Heart left ventricle (tissue), 16 donors: ENCODE results near the gene CEP89. TPM values are rescaled to one million over a fixed set of nuclear protein-coding genes. Genes with fewer than 3 reads are reported as not detected.
"Not testable (repeated sequence)": the region's sequence is repeated elsewhere in the genome, so short reads cannot be mapped to it uniquely, and the experiment has no call there.

Source experiments
- ATAC-seq, 4 donors: fragments of 200-7000 bp; cut with Tn5 transposase; one replicate each; pipeline ENCODE4 v1.9.1; 2020 to 2022; ENCODE audit warnings: moderate library complexity in 4 of 4, mild to moderate bottlenecking in 3 of 4, moderate number of reproducible peaks in 1 of 4
- DNase-seq, 5 donors: peaks; one replicate each; pipeline ENCODE4 v3.0.0-alpha.2; 2020
- H3K27ac ChIP-seq, 12 donors: fragments of 200-600 bp; sonication (generic) in 4 of 12; one replicate each; pipeline versions ENCODE4 v1.5.0 to v1.8.0; 2016 to 2022; ENCODE audit warnings: mild to moderate bottlenecking in 2 of 12
- H3K27me3 ChIP-seq, 9 donors: fragments of 200-600 bp; sonication (generic) in 2 of 9; one replicate each; pipeline versions ENCODE4 v1.5.1 to v1.8.0; 2016 to 2022; ENCODE audit warnings: mild to moderate bottlenecking in 3 of 9
- H3K36me3 ChIP-seq, 9 donors: fragments of 200-600 bp; sonication (generic) in 2 of 9; one replicate each; pipeline versions ENCODE4 v1.5.0 to v1.8.0; 2018 to 2022; ENCODE audit warnings: mild to moderate bottlenecking in 2 of 9
- H3K4me1 ChIP-seq, 12 donors: fragments of 200-600 bp; sonication (generic) in 4 of 12; one replicate each; pipeline versions ENCODE4 v1.5.0 to v1.8.0; 2016 to 2022; ENCODE audit warnings: mild to moderate bottlenecking in 3 of 12
- H3K4me3 ChIP-seq, 12 donors: fragments of 200-600 bp; sonication (generic) in 4 of 12; one replicate each; pipeline versions ENCODE4 v1.5.0 to v1.8.0; 2017 to 2022; ENCODE audit warnings: mild to moderate bottlenecking in 9 of 12, moderate library complexity in 4 of 12
- H3K9me3 ChIP-seq, 12 donors: fragments of 200-600 bp; sonication (generic) in 4 of 12; one replicate each; pipeline versions ENCODE4 v1.5.0 to v1.8.0; 2016 to 2022; ENCODE audit warnings: mild to moderate bottlenecking in 1 of 12
- POLR2A ChIP-seq, 2 donors: fragments of 450-650 bp; IDR thresholded peaks; one replicate each; pipeline ENCODE4 v1.6.1; 2017; ENCODE audit warnings: antibody characterized with exemption in 2 of 2, mild to moderate bottlenecking in 2 of 2, moderate library complexity in 2 of 2
- WGBS, 4 donors: extraction: QIAGEN DNeasy Blood & Tissue Kit in 2 of 4; methylation state at CpG; one replicate each; pipeline versions ENCODE4 v1.1.5 to v1.1.7; 2013 to 2018; 5-methylcytosine and 5-hydroxymethylcytosine counted together
- intact Hi-C, 10 donors: fragments of 100-400 bp; cut with DNase I; formaldehyde crosslinking; loops; one replicate each; pipeline versions ENCODE4 v1.11.1 to v1.14.2; 2022
- long read RNA-seq, 3 donors: library from polyadenylated mRNA; unstranded; transcript quantifications; one replicate each; pipeline ENCODE4 v2.0.0, GENCODE V29; 2020 to 2021
- polyA plus RNA-seq, 2 donors: library from polyadenylated mRNA; stranded (reverse); fragments of 200-250 nt; gene quantifications; one replicate each; pipeline ENCODE4 v1.2.3, GENCODE V29; 2013
- total RNA-seq, 9 donors: library from RNA; depleted of rRNA in 2 of 9; stranded (reverse); fragments of >200 nt in 2 of 9; fragmentation: NEBNext Ultra II Directional in 3 of 9; extraction: Animal tissue kit (Norgen Biotek cat#: 25700) in 3 of 9; gene quantifications; one replicate each; pipeline versions ENCODE4 v1.1.0 to v1.2.4, GENCODE V29; 2016 to 2023
- TF ChIP-seq, protein P1 (sequence below), 12 donors: fragments of 200-600 bp; sonication (generic) in 4 of 12; IDR thresholded peaks; one replicate each; pipeline versions ENCODE4 v1.5.0 to v1.8.0; 2018 to 2022; ENCODE audit warnings: antibody characterized with exemption in 12 of 12, mild to moderate bottlenecking in 5 of 12
- donor health status: ischemic (EF 13 %, LVEDD 7.1; RV severe dilation, severe dysfunction).
- donor health status: healthy with polysubstance abuse.
- donor health status: DM: no; HTN: yes; CAD: no.
- donor health status: DM: no; HTN: no; CAD: no.
- donor health status: ischemic (EF 25% LVEDD 6.9; RV normal size, moderate dysfunction).
- donor health status: ischemic (EF 25% LVEDD 5.7; RV mildly dilated, moderate dysfunction).
- donor health status: healthy.
- donor health status: DM: yes; HTN: yes; CAD: no.
- donor health status: ischemic (EF 35%, LVEDD 5.7; RV mildly dilated, moderate dysfunction).
- donor health status: nonischemic (EF 11% LVEDD 7.7; RV severe dilation, severe dysfunction).
- donor health status: DM: yes; HTN: yes; CAD: no.
- donor health status: PGD.
- donor health status: ischemic (EF 29% LVEDD 5.4; RV normal size, mild dysfunction).
- donor health status: nonischemic (EF 23%, LVEDD 6.1; RV moderate dilation, normal function).

The CEP89 gene
- total RNA-seq (10 to 100 TPM in 6 of 9 donors, 1 to 10 TPM in 3; 8.4 to 16.0 (median 12.0) TPM), polyA plus RNA-seq (10 to 100 TPM in 1 of 2 donors, 1 to 10 TPM in 1; 5.4 to 12.0 TPM)
- long read RNA-seq, donor 1, full-length matches to known transcripts, result 5 of 19 reads
- long read RNA-seq, donor 1, partial matches to known transcripts, result 4 of 19 reads
- long read RNA-seq, donor 1, other reads (novel, unspliced or antisense), result 10 of 19 reads
- long read RNA-seq, donor 2, full-length matches to known transcripts, result 10 of 31 reads
- long read RNA-seq, donor 2, partial matches to known transcripts, result 4 of 31 reads
- long read RNA-seq, donor 2, other reads (novel, unspliced or antisense), result 17 of 31 reads
- long read RNA-seq, donor 3, full-length matches to known transcripts, result 8 of 18 reads
- long read RNA-seq, donor 3, partial matches to known transcripts, result 4 of 18 reads
- long read RNA-seq, donor 3, other reads (novel, unspliced or antisense), result 6 of 18 reads

DNA sequence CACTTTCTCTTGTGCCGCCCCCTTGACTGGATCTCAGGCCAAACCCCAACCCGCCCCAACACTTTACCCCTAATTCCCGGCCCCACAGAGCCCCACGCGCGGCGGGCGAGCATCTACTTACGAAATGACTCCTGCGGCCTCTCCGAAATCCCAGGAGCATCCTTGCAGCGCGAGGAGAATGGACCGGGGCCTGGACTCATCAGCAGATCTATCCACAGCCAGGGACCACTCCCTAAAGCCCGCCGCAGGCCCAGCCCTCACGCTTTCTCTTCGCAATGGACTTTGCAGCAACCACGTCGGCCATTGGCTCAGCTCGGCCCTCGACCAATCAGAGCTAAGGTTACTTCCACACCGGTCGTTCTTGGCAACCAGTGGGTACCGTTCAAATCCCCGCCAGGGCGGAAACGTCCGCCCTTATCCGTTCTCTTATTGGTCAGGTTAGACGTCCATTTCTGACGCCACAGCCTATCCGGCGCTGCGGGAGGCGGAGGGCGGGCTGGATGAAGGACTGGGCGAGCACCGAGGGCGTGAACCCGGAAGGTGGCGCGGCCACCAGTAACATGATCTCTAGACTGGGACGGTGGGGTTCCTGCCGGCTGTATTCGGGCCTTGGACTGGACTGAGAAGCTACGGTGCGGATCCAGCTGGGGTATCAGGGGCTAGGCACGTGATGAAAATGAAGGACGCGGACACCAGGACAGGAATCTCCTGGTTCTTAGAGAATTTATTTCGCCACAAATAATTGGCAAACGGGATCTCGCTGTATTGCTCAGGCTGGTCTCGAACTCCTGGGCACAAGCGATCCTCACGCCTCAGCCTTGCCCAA lies at the start of gene CEP89, which contains the start of gene FAAP24:
TSS of gene CEP89 (minus strand) at position 244 of the 826 bp plus-strand sequence. CDS start at position 160, 84 bp downstream.
TSS of gene FAAP24 (plus strand) at position 528 of the 826 bp plus-strand sequence. CDS start 955 bp downstream, outside the sequence.
- DNase-seq (peak; percentile 97 to 98 (median 98)), ATAC-seq (peak; percentile 99 to 100 (median 100))
- Histone ChIP-seq H3K9me3 (no peaks in the 10 kb centered on the region), H3K4me1 (peaks cover 0 to 22% (median 10%) of the 10 kb centered on the region in 12 donors), H3K4me3 (peak within 1 kb of the TSS; percentile 57 to 87 (median 75)), H3K27me3 (no peaks in the 10 kb centered on the region), H3K36me3 (peaks cover 0 to 11% (median 3%) of the 10 kb centered on the region in 9 donors), H3K27ac (peak within 1 kb of the TSS; percentile 7 to 81 (median 65))
- WGBS, 4 donors, result 3 to 8% (median 3%) methylated on average over 22 to 57 of the region's 57 CpGs
- TF ChIP-seq, protein P1, sequence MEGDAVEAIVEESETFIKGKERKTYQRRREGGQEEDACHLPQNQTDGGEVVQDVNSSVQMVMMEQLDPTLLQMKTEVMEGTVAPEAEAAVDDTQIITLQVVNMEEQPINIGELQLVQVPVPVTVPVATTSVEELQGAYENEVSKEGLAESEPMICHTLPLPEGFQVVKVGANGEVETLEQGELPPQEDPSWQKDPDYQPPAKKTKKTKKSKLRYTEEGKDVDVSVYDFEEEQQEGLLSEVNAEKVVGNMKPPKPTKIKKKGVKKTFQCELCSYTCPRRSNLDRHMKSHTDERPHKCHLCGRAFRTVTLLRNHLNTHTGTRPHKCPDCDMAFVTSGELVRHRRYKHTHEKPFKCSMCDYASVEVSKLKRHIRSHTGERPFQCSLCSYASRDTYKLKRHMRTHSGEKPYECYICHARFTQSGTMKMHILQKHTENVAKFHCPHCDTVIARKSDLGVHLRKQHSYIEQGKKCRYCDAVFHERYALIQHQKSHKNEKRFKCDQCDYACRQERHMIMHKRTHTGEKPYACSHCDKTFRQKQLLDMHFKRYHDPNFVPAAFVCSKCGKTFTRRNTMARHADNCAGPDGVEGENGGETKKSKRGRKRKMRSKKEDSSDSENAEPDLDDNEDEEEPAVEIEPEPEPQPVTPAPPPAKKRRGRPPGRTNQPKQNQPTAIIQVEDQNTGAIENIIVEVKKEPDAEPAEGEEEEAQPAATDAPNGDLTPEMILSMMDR (IDR thresholded peaks at IDR 0.05), result no peak
- peak in 1 of 2 donors; percentile 30 for TF ChIP-seq POLR2A (IDR thresholded peaks at IDR 0.05)
- intact Hi-C loops, result loop anchor here in 5 of 10 donors (2.0 to 10.0 kb wide), 6 partner anchors 110 to 203 kb away; partner anchors contain the start of gene GPATCH1 (in 4 of the 5)

DNA sequence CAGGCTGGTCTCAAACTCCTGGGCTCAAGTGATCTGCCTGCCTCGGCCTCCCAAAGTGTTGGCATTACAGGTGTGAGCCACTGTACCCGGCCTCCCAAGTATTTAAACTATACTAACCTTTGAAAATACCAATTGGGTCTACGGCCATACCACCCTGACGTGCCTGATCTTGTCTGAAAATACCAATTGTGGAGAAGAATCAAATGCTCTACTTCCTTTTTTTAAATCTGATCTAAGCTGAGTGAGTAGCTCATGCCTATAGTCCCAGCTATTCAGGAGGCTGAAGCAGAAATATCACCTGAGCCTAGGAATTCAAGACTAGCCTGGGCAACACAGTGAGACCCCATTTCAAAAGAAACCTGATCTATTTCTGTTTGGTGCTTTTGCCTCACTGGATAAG lies 39.1 kb upstream of the CEP89 start:
- intact Hi-C loops, result not testable (repeated sequence)

DNA sequence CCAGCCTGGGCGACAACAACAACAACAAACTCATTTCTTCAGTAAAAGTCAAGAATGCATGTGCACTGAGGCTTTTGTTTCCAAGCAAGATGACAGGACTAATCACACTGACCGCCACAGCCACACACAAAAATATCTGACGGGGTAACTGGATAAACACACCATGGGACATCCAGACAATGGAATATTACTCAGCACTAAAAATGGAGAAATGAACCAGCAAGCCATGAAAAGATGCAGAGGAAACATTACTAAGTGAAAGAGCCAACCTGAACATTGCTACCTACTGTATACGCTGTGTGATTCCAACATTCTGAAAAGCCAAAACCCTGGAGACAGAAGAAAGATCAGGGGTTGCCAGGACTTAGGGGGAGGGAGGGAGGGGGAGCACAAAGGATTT lies 37.0 kb upstream of the CEP89 start:
- H3K4me3 ChIP-seq, result no peak overlapping the region
- WGBS, 4 donors, result 92 to 97% (median 96%) methylated on average over 4 of the region's 4 CpGs
- H3K9me3 ChIP-seq, result no peaks in the 10 kb centered on the region
- ATAC-seq, result no peak
- DNase-seq, result no peak
- H3K27me3 ChIP-seq, result no peaks in the 10 kb centered on the region
- no peaks in the 10 kb centered on the region for H3K4me1 ChIP-seq
- H3K27ac ChIP-seq, result no peak overlapping the region
- TF ChIP-seq POLR2A (IDR thresholded peaks at IDR 0.05), result no peak
- TF ChIP-seq, protein P1 (IDR thresholded peaks at IDR 0.05), result no peak
- intact Hi-C loops, result no loop called here
- H3K36me3 ChIP-seq, result no peaks in the 10 kb centered on the region

More for the DNA sequence above, 39.1 kb upstream of the CEP89 start:
- not testable (repeated sequence) for ATAC-seq, H3K4me3 ChIP-seq, H3K36me3 ChIP-seq, H3K4me1 ChIP-seq, DNase-seq, H3K9me3 ChIP-seq, H3K27me3 ChIP-seq, H3K27ac ChIP-seq
- 88 to 91% (median 89%) methylated on average over 4 of the region's 4 CpGs for WGBS, 4 donors

DNA sequence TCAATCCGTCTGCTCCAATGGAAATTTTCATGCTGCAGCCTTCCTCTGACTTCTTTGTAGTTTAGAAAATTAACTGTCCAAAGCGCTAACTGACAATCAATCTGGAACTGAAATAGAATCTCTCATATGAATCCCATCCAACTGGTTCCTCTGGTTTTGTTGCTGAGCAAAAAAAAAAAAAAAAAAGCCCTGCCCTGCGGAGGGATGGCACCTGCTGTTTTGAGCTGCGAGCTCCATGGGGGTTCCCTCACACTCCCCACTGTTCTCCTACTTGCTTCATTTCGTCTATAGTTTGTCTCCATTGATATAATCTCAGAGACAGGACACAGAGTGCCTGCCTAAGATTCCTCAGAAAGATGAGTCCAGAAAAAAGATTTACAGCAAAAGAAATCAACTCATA lies 33.7 kb upstream of the CEP89 start:
- whole genome bisulfite sequencing, 4 donors, result 77 to 83% (median 81%) methylated on average over 5 of the region's 5 CpGs

DNA sequence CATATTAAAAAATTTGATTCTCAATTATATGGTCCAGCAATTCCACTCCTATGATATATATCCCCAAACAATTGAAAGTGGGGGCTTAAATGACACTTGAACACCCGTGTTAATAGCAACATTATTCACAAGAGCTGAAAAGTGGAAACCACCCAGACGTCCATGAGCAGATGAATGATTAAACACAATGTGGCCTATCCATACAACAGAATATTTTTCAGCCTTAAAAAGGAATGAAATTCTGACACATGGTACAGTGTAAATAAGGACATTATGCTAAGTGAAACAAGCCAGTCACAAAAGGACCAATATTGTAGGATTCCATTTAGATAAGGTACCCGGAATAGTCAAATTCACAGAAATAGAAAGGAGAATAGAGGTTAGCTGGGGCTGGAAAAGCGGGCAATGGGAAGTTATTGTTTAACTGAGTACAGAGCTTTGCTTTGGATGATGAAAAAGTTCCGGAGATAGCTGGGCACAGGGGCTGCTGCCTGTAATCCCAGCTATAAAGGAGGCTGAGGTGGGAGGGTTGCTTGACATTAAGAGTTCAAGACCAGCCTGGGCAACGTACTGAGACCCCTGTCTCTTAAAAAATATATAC lies 31.8 kb upstream of the CEP89 start:
- WGBS, 4 donors, result 73 to 81% (median 76%) methylated on average over 6 of the region's 6 CpGs
- H3K4me1 ChIP-seq, ATAC-seq, H3K27ac ChIP-seq, H3K27me3 ChIP-seq, H3K9me3 ChIP-seq, H3K36me3 ChIP-seq, intact Hi-C loops, DNase-seq, H3K4me3 ChIP-seq: not testable (repeated sequence)

More for the DNA sequence above, 33.7 kb upstream of the CEP89 start:
- Histone ChIP-seq H3K27me3 (no peaks in the 10 kb centered on the region), H3K27ac (no peak overlapping the region), H3K4me1 (no peaks in the 10 kb centered on the region), H3K4me3 (no peak overlapping the region), H3K9me3 (no peaks in the 10 kb centered on the region), H3K36me3 (no peaks in the 10 kb centered on the region)
- intact Hi-C loops, result no loop called here
- no peak for DNase-seq
- ATAC-seq, result no peak
- TF ChIP-seq POLR2A (IDR thresholded peaks at IDR 0.05), result no peak
- TF ChIP-seq, protein P1 (IDR thresholded peaks at IDR 0.05), result no peak

DNA sequence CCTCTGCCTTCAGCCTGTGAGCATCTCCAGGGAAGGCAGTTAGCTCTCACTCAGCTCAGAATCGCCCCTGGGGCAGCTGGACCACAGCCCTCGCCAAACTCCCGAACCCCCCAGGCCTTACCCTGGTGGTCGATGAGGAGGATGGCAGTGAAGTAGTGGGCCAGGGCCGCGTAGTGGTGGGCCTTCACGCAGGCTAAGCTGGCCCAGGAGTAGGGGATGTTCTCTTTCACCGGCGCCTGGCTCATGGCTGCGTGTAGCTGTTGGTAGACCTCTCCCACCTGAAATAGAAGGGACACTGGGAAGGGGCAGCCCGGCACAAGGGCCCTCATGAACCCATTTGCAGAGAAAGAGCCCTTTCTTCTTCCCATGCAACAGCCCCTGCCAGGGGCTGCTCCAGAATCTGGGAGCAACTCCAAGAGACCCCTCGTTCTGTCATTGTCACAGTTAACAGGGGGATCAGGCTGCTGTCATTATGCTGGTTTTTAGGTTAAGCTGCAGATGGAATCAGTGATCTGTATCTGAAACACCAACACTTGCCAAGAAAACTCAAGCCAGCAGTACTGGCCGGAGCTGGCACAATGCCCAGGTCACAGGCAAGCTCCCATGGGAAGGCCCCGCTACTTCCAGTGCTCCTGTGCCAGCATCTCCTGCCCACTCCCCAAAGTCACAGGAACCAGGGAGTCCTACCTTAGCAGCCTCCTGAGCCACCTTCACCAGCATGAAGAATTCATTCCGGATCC lies 30.5 kb upstream of the CEP89 start:
- DNase-seq, H3K36me3 ChIP-seq, intact Hi-C loops, ATAC-seq, H3K27ac ChIP-seq, H3K4me1 ChIP-seq, H3K27me3 ChIP-seq, H3K9me3 ChIP-seq, H3K4me3 ChIP-seq: not testable (repeated sequence)
- 78 to 81% (median 80%) methylated on average over 11 to 15 of the region's 15 CpGs for WGBS, 4 donors
